HT1080 (cell line): ENCODE results near the gene FOXP1. TPM values are rescaled to one million over a fixed set of nuclear protein-coding genes. Genes with fewer than 3 reads are reported as not detected.
A peak's percentile ranks its signal among the peaks of the same experiment; 100 is the strongest.

Experiments
- DNase-seq: peaks from one replicate; pipeline ENCODE4 v3.0.0-alpha.2; 2015; ENCODE audit warnings: low read depth
- total RNA-seq: library from RNA; depleted of rRNA; stranded (reverse); fragments of >200 nt; shearing (Covaris generic); gene quantifications from 2 replicates; pipeline ENCODE4 v1.2.3, GENCODE V29; 2014

Gene FOXP1
- total RNA-seq, 1 experiment from 2014 or later = 65.9 TPM

DNA sequence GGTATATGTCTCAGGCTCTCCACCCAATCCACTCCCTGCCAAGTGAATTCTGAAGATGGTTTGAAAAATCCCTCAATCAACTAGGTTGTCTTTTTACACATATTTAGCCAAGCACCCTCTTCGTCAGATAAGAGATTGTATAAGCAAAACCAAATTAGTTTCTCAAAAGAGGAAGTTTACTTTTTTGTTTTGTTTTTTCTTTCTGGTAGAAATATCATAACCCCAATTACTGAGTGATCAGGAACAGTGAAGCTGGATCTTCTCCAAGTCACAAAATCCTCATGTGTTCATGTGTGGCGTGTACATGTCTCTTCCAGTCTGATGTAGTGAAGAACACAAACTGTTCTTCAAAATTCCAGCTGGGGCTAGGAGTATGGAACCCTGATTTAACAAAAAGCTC lies 180.6 kb downstream of the FOXP1 start:
- DNase-seq = no peak

DNA sequence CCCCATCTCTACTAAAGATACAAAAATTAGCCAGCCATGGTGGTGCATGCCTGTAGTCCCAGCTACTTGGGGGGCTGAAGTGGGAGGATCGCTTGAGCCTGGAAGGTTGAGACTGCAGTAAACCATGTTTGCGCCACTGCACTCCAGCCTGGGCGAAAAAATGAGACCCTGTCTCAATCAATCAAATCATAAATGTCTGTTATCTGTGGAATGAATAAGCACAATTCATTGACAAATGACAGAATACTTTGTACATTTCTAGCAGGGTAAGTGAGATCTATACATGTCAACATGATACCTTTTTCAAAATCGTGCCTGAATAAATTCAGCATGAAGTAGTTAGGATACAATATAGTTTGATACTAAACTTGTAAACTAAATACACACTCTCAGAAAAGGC lies 181.2 kb downstream of the FOXP1 start:
- no peak for DNase-seq

DNA sequence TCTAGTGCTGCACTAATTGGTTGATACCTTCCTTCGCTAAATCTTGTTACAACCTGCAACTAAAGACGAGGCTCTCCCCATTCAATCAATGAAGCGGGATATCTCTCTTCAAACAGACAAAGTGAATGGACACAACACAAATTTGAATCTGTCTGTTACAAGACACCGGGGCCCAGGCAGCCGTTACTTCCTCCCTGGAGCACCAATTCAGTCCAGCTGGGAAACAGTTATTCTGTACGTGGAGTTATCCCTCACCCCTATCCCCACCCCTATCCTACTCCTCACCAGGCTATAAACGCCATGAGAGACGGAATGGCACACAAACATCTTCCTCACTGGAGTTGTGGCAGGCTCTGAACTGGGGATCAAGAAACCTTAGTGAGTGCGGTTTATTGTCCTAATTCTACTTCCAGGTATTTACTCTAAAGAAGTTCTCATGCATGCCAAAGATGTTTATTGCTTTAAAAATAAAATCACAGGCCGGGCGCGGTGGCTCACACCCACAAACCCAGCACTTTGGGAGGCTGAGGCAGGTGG lies 181.8 kb downstream of the FOXP1 start:
- no peak for DNase-seq

GRCh38 chr3:71400986-71401451 lies 182.5 kb downstream of the FOXP1 start:
- DNase-seq = no peak

DNA sequence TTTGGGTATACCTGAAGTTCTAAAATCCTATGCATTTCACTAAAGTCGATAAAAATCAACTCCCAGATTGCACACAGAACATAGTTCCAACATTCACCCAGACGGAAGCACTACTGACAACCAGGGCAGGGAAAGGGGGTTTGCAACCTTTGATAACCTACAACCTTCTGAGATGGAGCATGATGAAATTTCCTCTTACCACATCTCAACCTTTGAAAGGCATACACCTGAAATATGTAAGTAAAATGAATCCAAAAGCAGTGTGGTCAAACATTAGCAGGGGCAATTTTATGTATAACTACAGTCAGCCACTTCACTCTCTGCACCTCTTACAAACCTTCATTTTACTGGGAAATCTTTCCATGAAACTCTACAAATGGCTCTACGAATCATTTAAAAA lies 184.1 kb downstream of the FOXP1 start:
- no peak for DNase-seq

DNA sequence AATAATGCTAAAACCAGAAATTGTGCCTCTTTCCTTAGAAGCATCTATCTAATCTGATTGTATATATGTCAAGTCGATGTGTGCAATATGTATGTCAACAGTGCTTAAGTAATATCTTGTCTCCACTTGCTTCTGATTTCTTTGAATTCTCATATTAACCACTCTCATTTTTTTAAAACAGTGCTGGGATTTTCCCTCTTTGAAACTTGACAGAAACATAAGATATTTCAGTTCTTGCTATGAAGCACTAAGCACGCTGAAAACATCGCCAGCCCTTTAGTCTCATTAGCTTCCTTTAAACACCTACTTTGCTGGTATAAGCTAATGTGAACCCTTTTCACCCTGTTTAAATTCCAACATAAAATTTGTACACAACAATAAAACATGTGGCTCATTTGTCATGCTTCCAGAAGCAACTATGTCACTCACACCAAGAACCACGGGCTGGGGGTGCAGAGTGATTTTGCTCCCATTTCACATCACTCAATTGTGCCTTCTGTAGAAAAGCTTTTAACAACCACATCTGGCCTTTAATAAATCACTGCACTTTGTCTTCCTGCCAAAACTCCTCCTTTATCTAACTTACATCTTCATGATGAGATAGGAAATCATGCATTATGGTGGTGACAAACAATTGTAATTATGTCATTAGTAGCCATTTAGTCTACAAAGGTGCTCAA lies 185.2 kb downstream of the FOXP1 start:
- DNase-seq = no peak

DNA sequence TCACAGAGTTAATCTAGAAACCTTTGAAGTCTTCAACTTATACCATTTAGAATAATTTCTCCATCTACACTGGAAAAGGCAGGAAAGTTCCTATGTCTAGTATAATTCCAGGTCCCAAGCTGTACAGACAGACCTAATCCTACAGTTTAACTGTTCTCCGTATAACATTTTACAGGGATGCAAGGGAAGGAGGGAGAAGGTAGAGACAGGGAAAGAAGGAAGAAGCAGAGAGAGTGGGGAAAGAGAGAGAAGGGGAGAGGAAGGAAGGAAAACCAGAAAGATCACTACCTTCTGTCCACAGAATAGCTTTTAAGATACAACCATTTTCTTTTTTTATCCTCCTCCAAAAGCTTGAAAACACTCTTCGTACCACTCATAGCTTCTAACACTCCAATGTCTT lies 185.8 kb downstream of the FOXP1 start:
- DNase-seq = no peak

- DNase-seq = peak; percentile 52
Observed at GRCh38 chr3:71397046-71397445, 186.5 kb downstream of the FOXP1 start.

DNA sequence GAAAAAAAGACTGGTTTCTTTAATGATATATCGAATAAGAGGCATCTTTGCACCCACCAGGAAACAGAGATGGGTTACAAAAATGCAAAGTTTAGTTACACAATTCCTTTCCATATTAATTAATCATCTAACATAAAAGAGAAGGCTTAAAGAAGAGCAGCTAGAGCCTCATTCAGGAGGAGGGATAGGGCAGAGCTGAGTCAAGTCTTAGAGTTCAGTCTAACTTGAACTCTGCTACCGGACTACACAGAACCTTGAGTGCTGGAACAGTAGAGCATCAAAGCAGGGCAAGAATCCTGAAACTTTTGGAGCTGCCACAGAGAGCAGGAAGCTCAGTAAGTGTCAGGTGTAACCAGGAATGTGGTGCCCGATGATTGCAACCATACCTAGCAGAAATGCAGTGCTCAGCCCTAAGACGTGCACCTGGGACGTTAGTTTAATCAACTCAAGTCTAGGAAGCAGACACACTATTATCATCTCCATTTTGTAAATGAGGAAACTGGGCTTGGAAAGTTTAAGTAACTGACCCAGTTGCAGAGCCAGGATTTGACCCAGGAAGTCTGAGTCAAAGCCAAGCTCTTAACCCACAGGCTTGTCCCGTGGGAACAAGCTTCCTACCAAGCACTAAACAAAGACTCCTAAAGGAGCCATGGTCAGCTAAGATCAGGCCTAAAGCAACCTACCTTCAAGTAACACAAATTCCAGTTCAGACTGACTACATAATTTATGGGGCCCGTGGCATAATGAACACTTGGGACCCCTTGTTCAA lies 187.4 kb downstream of the FOXP1 start:
- DNase-seq = peak; percentile 74

DNA sequence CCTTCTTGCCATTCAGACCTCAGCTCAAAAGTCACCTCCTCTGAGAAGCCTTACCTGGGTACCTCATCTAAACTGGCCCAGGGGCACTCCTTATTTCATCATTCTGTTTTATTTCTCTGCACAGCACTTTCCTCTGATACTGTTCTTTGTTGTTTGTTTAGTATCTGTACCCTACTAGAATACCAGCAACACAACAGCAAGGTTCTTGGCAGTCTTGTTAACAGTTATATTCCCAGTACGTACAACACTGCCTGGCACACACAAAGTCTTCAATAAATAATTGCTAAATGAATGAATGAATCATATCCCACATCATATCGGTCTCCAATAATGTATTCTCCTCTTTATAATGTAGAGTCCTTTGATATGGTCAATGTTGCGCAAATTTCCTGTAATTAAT lies 188.1 kb downstream of the FOXP1 start:
- no peak for DNase-seq

DNA sequence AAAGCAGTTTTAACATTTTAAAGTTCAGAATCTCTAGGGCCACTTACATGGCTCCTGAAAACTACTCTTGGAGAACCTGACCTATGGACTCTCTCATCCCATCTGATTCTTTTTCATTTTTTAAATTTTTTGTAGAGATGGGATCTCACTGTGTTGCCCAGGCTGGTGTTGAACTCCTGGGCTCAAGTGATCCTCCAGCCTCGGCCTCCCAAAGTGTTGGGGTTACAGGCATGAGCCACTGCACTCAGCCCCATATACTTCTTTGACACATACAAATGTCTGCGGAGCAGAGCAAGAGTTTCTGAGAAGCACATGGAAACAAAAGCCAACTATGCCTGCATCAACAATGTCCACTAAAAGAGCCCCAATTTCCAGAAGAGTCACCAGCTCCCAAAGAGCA lies 189.8 kb downstream of the FOXP1 start:
- no peak for DNase-seq

DNA sequence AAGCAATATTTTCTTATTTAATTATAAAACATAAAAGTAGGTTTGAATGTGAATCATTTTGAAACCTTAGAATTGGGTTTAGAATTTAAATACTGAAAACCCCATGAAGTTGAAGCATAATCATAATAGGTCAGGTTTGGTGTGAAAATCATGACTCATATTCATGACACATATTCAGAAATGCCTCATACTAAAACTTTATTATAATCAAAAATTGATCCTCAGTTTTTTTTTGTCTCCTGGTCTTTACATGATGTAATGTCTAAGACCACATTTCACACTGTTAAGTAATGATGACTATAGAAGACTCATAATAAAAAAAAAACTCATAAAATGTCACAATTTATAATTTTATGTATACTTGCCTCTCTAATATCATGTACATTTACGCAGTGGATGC lies 190.4 kb downstream of the FOXP1 start:
- DNase-seq = no peak

DNA sequence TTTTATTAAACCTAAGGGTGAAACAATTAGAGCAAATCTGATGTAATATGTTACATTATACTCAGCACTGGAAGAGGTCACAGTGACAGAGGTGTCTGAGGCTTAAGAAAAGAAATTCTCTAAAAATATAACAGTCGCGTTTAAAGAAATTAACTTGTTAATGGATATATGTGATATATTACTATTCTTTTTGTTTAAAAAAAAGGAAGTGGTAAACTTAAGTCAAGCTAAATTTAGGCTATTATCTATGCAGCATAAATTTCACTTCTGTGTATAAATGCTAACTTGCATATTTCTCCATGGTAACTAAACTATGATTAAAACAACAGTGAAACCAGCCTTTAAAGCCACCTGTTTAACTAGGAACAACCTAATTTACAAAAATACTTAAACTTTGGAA lies 191.3 kb downstream of the FOXP1 start:
- DNase-seq = no peak

GRCh38 chr3:71391361-71391760 lies 192.2 kb downstream of the FOXP1 start:
- DNase-seq = no peak

- peak; percentile 79 for DNase-seq
Observed at GRCh38 chr3:71389911-71390573, 193.5 kb downstream of the FOXP1 start.

DNA sequence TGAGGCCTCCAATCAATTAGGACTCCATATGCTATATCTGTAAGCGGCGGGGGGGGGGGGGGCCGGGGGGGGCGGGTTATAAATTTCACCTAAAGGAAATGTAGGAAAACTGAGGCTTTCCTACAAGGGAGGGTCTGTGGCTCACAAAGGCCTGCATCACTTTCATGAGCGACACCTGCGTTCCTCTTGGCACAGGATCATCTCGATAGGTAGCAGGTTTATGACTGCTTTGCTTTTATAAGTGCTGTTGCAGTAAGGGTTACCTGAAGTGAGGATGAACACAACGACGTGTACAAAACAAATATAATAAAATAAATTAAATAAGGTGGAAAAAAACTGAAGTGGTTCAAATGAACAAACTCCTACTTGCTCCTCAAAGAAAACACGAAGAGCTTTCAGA lies 194.3 kb downstream of the FOXP1 start:
- no peak for DNase-seq

DNA sequence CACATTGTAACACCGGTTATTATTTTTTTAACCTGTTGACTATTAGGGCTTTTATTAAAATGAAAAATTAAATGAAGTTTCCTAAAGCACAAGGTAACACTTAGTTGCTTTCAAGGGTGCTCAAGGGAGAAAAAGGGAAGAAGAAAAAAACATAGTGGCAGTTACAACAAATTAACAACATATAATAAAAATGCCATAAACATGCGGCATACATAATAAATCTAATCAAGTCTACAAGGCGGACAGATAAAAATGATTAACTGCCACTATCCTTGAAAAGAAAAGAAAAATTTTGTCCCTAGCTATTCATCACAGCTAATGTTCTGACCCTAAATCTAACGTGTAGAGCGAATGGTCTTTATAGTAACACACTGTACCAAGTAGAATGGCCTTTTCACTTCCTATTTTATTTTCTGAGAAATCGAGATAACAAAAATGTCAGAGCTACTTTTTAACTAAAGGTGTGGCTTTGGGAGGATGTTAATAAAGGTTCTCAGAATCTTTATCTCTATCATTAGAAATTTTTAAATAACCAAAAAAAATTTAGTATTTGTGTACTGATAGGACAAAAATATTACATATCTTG lies 194.9 kb downstream of the FOXP1 start:
- no peak for DNase-seq

DNA sequence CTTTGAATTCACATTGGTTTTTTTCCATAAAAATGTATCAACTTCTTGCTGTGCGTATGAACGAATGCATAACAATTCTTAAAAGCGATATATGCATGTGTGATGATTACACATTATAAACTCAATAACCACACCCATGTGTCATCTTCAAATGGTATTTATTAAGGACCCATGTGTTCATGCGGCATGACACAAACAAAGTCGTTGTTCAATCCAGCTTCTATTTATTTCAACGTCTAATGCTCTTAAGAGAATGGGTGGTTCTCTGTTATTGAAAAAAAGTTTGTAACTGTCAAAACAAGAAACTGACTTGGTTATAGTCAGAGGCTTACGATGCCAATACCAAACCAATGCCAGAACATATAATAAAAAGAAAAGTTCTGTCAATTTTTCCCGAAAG lies 195.9 kb downstream of the FOXP1 start:
- DNase-seq = no peak

- DNase-seq = no peak
Observed at GRCh38 chr3:71384837-71385716, 198.5 kb downstream of the FOXP1 start.

GRCh38 chr3:71384388-71384787 lies 199.1 kb downstream of the FOXP1 start:
- DNase-seq = no peak

DNA sequence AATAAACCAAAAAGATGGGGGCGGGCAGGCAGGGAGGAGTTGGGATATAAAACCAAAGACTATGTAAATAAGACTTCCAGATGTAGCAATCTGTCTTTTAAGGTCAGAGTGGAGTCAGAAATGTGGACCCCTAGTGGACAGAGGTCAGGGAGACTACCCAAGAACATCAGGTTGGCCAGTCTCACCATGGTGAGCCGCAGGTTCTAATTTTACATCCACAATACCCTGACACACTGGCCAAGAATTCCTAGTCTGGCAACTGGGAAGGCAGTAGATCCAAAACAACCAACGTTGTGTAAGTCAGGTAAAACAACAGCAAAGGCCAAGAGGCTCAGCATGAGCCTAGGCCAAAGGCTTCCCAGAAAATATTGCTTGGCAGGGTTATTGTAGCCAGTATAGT lies 203.4 kb downstream of the FOXP1 start:
- DNase-seq = peak; percentile 21
